Caco-2 (cell line): ENCODE measurements around the gene STAG3. TPM values are rescaled to one million over a fixed set of nuclear protein-coding genes. Genes with fewer than 3 reads are reported as not detected.

ENCODE experiments used
- BruUV-seq: library from RNA; stranded (reverse); fragments of 400-500 nt; replicated peaks from 2 replicates; lab custom pipeline; 2021; lab: Mats Ljungman, UMichigan
- CTCF ChIA-PET: fragments of 300-600 bp; sonication (Branson Sonifier 250); formaldehyde crosslinking; loops from one replicate; lab custom pipeline; 2022; ENCODE audit warnings: antibody characterized with exemption; lab: Charles Lee
- POLR2A ChIA-PET: fragments of 300-600 bp; sonication (Branson Sonifier 250); formaldehyde crosslinking; loops from one replicate; lab custom pipeline; 2022; ENCODE audit warnings: antibody characterized with exemption; lab: Charles Lee
- DNase-seq, 2 experiments: peaks; one replicate each; pipeline versions ENCODE4 v3.0.0 to v3.0.0-alpha.2; 2020 to 2022
- H3K27me3 ChIP-seq: replicated peaks from 2 replicates; pipeline ENCODE4 v1.6.0; 2011; ENCODE audit warnings: low read length; ENCODE audit not compliant: control insufficient read depth, insufficient read depth
- H3K36me3 ChIP-seq: 2 replicates; pipeline ENCODE4 v1.5.1; 2011; ENCODE audit warnings: low read length; ENCODE audit not compliant: control insufficient read depth, insufficient read depth
- H3K4me1 ChIP-seq: fragments of 250-450 bp; sonication (Bioruptor Pico); 2 replicates; pipeline ENCODE4 v1.5.1; 2020; ENCODE audit warnings: mild to moderate bottlenecking
- H3K4me3 ChIP-seq: 2 replicates; pipeline ENCODE4 v1.5.1; 2011; ENCODE audit warnings: low read depth, mild to moderate bottlenecking, control low read depth, low read length
- H3K9me3 ChIP-seq: fragments of 250-450 bp; sonication (Bioruptor Pico); 2 replicates; pipeline ENCODE4 v1.5.1; 2020; ENCODE audit warnings: mild to moderate bottlenecking, moderate library complexity
- H3K27ac Mint-ChIP-seq: one replicate; pipeline ENCODE4 v1.8.0; 2022; ENCODE audit warnings: mixed read lengths; ENCODE audit not compliant: unreplicated experiment
- H3K27me3 Mint-ChIP-seq: one replicate; pipeline ENCODE4 v1.8.0; 2022; ENCODE audit warnings: mixed read lengths; ENCODE audit not compliant: insufficient read depth, unreplicated experiment
- H3K36me3 Mint-ChIP-seq: one replicate; pipeline ENCODE4 v1.8.0; 2022; ENCODE audit warnings: mild to moderate bottlenecking, mixed read lengths; ENCODE audit not compliant: insufficient read depth, unreplicated experiment
- H3K4me1 Mint-ChIP-seq: one replicate; pipeline ENCODE4 v1.8.0; 2022; ENCODE audit warnings: low read depth, mixed read lengths; ENCODE audit not compliant: unreplicated experiment
- H3K4me3 Mint-ChIP-seq: one replicate; pipeline ENCODE4 v1.8.0; 2022; ENCODE audit warnings: mild to moderate bottlenecking, moderate library complexity, mixed read lengths; ENCODE audit not compliant: unreplicated experiment
- H3K9me3 Mint-ChIP-seq: one replicate; pipeline ENCODE4 v1.8.0; 2022; ENCODE audit warnings: mixed read lengths; ENCODE audit not compliant: unreplicated experiment
- intact Hi-C: fragments of 100-400 bp; cut with micrococcal nuclease; formaldehyde crosslinking; loops from one replicate; pipeline ENCODE4 v1.10.0; 2022; ENCODE audit not compliant: unreplicated experiment
- total RNA-seq: library from RNA; stranded (reverse); gene quantifications from 2 replicates; pipeline ENCODE4 v1.2.3, GENCODE V29; 2022
- TF ChIP-seq, protein P1 (sequence below), 2 experiments: fragments of 200-600 bp in 1 of 2; IDR thresholded peaks; 1 replicate in 1 of 2; 2 replicates in 1 of 2; pipeline versions ENCODE4 v1.5.1 to v1.8.0; 2011 to 2022; ENCODE audit warnings: antibody characterized with exemption in 1 of 2, control low read depth in 1 of 2, inconsistent platforms in 1 of 2, low read depth in 1 of 2, low read length in 1 of 2, mild to moderate bottlenecking in 1 of 2, moderate library complexity in 1 of 2; ENCODE audit not compliant: insufficient read depth in 1 of 2, severe bottlenecking in 1 of 2, unreplicated experiment in 1 of 2

STAG3 gene
- total RNA-seq, 1 experiment from 2014 or later, result 1.3 TPM

DNA sequence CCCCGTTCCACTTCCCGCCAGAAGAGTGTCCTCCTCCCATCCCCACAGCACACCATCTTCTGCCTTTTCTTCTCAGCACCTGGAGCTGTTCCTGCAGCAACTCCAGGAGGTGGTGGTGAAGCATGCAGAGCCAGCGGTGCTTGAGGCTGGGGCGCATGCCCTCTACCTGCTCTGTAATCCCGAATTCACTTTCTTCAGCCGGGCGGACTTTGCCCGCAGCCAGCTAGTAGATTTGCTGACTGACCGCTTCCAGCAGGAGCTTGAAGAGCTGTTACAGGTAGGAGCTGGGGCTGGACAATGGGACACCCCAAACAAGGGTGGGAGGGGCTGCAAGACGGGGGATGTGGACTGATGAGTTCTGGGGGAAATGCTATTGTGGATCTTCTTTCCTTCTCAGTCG is 23.0 kb downstream of the STAG3 start:
- DNase-seq, result peak; percentile 59 to 61
- Mint-ChIP-seq H3K36me3 (no peaks in the 10 kb centered on the region), H3K4me3 (peak overlapping the region; percentile 18), H3K27ac (peak overlapping the region; percentile 1), H3K9me3 (no peaks in the 10 kb centered on the region), H3K27me3 (no peaks in the 10 kb centered on the region), H3K4me1 (peaks cover 18% of the 10 kb centered on the region)
- TF ChIP-seq, protein P1, sequence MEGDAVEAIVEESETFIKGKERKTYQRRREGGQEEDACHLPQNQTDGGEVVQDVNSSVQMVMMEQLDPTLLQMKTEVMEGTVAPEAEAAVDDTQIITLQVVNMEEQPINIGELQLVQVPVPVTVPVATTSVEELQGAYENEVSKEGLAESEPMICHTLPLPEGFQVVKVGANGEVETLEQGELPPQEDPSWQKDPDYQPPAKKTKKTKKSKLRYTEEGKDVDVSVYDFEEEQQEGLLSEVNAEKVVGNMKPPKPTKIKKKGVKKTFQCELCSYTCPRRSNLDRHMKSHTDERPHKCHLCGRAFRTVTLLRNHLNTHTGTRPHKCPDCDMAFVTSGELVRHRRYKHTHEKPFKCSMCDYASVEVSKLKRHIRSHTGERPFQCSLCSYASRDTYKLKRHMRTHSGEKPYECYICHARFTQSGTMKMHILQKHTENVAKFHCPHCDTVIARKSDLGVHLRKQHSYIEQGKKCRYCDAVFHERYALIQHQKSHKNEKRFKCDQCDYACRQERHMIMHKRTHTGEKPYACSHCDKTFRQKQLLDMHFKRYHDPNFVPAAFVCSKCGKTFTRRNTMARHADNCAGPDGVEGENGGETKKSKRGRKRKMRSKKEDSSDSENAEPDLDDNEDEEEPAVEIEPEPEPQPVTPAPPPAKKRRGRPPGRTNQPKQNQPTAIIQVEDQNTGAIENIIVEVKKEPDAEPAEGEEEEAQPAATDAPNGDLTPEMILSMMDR (IDR thresholded peaks at IDR 0.05; ENCODE audit: insufficient read depth in 1 of 2, low read depth in 1 of 2, low read length in 1 of 2, severe bottlenecking in 1 of 2, unreplicated experiment in 1 of 2), result peak in 1 of 2 experiments; percentile 4
- BruUV-seq, result no TSS peak
- Histone ChIP-seq H3K4me3 (no peak overlapping the region), H3K27me3 (no peaks in the 10 kb centered on the region), H3K9me3 (no peaks in the 10 kb centered on the region), H3K36me3 (no peaks in the 10 kb centered on the region), H3K4me1 (peaks cover 15% of the 10 kb centered on the region)
- ChIA-PET POLR2A (no interaction called here), CTCF (interaction anchor here (0.5 to 2.0 kb wide), 4 partner anchors 10 to 359 kb away, joined by 4 to 8 read pairs (median 6); no protein-coding TSS in a partner anchor)
- intact Hi-C loops, result loop anchor here (1.0 kb wide), 2 partner anchors 10 to 17 kb away; no protein-coding TSS in a partner anchor

DNA sequence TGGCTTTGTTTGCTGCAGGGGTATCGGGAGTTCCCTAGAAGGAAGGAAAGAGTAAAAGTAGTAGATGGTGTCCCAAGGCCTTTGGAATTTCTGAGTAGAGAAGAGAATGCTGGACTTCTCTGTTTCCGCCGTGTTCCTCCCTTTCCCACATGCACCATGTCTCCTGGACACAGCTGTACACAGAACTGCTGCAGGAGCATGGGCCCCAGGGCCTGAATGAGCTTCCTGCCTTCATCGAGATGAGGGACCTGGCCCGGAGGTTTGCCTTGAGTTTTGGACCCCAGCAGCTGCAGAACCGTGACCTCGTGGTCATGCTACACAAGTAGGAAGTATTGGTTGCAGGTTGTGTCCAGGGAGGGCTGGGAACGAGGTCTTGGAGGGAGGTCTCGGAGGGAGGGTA is 26.7 kb downstream of the STAG3 start:
- H3K4me1 ChIP-seq, result peaks cover 15% of the 10 kb centered on the region
- intact Hi-C loops, result no loop called here
- no peak overlapping the region for H3K4me3 Mint-ChIP-seq
- H3K4me3 ChIP-seq, result no peak overlapping the region
- no peak overlapping the region for H3K27ac Mint-ChIP-seq
- H3K27me3 Mint-ChIP-seq, result no peaks in the 10 kb centered on the region
- TF ChIP-seq, protein P1 (IDR thresholded peaks at IDR 0.05; ENCODE audit: insufficient read depth in 1 of 2, low read depth in 1 of 2, low read length in 1 of 2, severe bottlenecking in 1 of 2, unreplicated experiment in 1 of 2), result no peak
- no peaks in the 10 kb centered on the region for H3K27me3 ChIP-seq
- CTCF ChIA-PET, result no interaction called here
- no peaks in the 10 kb centered on the region for H3K36me3 Mint-ChIP-seq
- H3K4me1 Mint-ChIP-seq, result peaks cover 18% of the 10 kb centered on the region
- no peak for DNase-seq
- no peaks in the 10 kb centered on the region for H3K36me3 ChIP-seq
- no TSS peak for BruUV-seq
- POLR2A ChIA-PET, result no interaction called here
- H3K9me3 Mint-ChIP-seq, result no peaks in the 10 kb centered on the region
- H3K9me3 ChIP-seq, result no peaks in the 10 kb centered on the region

DNA sequence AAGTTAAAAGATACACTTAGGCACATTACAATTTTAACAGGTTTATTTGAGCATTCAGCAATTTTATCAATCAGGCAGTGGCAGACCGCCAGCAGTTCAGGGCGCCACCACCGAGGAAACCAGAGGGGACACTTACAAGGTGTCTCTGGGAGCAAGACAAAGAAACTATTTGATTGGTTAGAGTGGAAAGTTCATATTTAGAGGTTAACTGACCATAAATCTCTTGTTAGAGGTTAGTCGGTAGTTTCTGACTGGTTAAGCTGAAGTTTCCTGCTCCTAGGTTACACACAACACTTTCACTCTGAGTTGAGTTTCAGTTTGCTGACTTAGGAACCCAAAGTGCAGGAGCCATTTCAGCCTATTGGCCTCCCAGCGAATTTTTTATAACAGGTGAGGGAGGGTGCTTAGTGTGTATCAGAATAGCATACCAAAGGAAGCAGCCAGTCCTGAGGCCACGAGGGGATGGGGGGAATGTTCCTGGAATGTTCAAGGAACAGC is 31.2 kb downstream of the STAG3 start:
- H3K4me1 ChIP-seq, result 0 out of 2 replicates have a peak, but pooled peaks cover 5% of the 10 kb centered on the region
- intact Hi-C loops, result no loop called here
- H3K4me3 ChIP-seq, result no peak overlapping the region
- ChIA-PET POLR2A (no interaction called here), CTCF (no interaction called here)
- H3K9me3 ChIP-seq, result no peaks in the 10 kb centered on the region
- DNase-seq, result no peak
- Mint-ChIP-seq H3K4me3 (no peak overlapping the region), H3K27ac (no peak overlapping the region), H3K27me3 (peaks cover 8% of the 10 kb centered on the region), H3K4me1 (no peaks in the 10 kb centered on the region), H3K9me3 (no peaks in the 10 kb centered on the region), H3K36me3 (peaks cover 7% of the 10 kb centered on the region)
- no peaks in the 10 kb centered on the region for H3K27me3 ChIP-seq
- TF ChIP-seq, protein P1 (IDR thresholded peaks at IDR 0.05; ENCODE audit: insufficient read depth in 1 of 2, low read depth in 1 of 2, low read length in 1 of 2, severe bottlenecking in 1 of 2, unreplicated experiment in 1 of 2), result no peak
- BruUV-seq, result no TSS peak
- H3K36me3 ChIP-seq, result no peaks in the 10 kb centered on the region
